ENCODE measurements around the gene CCDC12. TPM values are rescaled to one million over a fixed set of nuclear protein-coding genes. Genes with fewer than 3 reads are reported as not detected.

The CCDC12 gene
- total and polyA plus RNA-seq, 9 of the 15 experiments (the other 6 are each of a cell fraction or from before 2014, with no cell fraction given): 8.9 to 201 (median 86.9) TPM

DNA sequence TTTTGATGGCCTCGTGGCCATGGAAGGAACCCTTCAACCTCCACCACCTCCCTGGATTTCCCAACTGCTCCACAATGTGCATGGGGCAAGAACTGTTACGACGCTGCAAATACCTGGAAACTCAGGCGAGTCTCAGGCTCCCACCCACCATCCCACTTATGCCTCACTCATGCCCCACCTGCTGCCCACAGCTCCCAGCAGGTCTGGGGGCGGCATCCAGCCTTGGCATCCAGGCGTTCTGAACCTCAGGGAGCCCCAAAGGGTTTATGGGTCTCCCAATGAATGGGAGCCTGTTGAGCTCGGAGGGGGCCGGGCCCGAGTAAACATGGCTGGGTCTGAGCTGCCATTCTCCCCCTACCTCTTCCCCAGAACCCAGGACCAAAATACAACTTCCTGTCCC lies 101.0 kb downstream of the CCDC12 start (continued):
- TF ChIP-seq, protein P1, sequence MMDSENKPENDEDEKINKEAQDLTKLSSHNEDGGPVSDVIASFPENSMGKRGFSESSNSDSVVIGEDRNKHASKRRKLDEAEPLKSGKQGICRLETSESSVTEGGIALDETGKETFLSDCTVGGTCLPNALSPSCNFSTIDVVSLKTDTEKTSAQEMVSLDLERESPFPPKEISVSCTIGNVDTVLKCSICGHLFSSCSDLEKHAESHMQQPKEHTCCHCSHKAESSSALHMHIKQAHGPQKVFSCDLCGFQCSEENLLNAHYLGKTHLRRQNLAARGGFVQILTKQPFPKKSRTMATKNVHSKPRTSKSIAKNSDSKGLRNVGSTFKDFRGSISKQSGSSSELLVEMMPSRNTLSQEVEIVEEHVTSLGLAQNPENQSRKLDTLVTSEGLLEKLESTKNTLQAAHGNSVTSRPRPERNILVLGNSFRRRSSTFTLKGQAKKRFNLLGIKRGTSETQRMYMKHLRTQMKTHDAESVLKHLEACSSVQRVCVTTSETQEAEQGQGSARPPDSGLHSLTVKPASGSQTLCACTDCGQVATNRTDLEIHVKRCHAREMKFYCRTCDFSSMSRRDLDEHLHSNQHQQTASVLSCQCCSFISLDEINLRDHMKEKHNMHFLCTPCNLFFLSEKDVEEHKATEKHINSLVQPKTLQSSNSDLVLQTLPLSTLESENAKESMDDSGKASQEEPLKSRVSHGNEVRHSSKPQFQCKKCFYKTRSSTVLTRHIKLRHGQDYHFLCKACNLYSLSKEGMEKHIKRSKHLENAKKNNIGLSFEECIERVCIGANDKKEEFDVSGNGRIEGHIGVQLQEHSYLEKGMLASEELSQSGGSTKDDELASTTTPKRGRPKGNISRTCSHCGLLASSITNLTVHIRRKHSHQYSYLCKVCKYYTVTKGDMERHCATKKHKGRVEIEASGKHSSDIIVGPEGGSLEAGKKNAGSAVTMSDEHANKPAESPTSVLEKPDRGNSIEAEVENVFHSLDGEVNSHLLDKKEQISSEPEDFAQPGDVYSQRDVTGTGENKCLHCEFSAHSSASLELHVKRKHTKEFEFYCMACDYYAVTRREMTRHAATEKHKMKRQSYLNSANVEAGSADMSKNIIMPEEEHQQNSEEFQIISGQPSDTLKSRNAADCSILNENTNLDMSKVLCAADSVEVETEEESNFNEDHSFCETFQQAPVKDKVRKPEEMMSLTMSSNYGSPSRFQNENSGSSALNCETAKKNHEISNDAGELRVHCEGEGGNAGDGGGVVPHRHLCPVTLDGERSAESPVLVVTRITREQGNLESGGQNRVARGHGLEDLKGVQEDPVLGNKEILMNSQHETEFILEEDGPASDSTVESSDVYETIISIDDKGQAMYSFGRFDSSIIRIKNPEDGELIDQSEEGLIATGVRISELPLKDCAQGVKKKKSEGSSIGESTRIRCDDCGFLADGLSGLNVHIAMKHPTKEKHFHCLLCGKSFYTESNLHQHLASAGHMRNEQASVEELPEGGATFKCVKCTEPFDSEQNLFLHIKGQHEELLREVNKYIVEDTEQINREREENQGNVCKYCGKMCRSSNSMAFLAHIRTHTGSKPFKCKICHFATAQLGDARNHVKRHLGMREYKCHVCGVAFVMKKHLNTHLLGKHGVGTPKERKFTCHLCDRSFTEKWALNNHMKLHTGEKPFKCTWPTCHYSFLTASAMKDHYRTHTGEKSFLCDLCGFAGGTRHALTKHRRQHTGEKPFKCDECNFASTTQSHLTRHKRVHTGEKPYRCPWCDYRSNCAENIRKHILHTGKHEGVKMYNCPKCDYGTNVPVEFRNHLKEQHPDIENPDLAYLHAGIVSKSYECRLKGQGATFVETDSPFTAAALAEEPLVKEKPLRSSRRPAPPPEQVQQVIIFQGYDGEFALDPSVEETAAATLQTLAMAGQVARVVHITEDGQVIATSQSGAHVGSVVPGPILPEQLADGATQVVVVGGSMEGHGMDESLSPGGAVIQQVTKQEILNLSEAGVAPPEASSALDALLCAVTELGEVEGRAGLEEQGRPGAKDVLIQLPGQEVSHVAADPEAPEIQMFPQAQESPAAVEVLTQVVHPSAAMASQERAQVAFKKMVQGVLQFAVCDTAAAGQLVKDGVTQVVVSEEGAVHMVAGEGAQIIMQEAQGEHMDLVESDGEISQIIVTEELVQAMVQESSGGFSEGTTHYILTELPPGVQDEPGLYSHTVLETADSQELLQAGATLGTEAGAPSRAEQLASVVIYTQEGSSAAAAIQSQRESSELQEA (IDR thresholded peaks at IDR 0.05; ENCODE audit: low read depth): no peak
- TF ChIP-seq COPS2 (conservative IDR thresholded peaks at IDR 0.05) (no peak), NR2F6 (CRISPR knock-in tag; IDR thresholded peaks at IDR 0.05) (no peak), ZNF79 (CRISPR knock-in tag; IDR thresholded peaks at IDR 0.05; ENCODE audit: low read depth) (no peak), FOXA3 (CRISPR knock-in tag; conservative IDR thresholded peaks at IDR 0.05 in 1 of 2, IDR thresholded peaks at IDR 0.05 in 1 of 2) (no peak)
- TF ChIP-seq, protein P2, sequence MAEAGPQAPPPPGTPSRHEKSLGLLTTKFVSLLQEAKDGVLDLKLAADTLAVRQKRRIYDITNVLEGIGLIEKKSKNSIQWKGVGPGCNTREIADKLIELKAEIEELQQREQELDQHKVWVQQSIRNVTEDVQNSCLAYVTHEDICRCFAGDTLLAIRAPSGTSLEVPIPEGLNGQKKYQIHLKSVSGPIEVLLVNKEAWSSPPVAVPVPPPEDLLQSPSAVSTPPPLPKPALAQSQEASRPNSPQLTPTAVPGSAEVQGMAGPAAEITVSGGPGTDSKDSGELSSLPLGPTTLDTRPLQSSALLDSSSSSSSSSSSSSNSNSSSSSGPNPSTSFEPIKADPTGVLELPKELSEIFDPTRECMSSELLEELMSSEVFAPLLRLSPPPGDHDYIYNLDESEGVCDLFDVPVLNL (CRISPR knock-in tag; IDR thresholded peaks at IDR 0.05; ENCODE audit: low read depth): no peak
- TF ChIP-seq, protein P3, sequence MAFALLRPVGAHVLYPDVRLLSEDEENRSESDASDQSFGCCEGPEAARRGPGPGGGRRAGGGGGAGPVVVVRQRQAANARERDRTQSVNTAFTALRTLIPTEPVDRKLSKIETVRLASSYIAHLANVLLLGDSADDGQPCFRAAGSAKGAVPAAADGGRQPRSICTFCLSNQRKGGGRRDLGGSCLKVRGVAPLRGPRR (CRISPR knock-in tag; IDR thresholded peaks at IDR 0.05): no peak
- TF ChIP-seq, protein P4, sequence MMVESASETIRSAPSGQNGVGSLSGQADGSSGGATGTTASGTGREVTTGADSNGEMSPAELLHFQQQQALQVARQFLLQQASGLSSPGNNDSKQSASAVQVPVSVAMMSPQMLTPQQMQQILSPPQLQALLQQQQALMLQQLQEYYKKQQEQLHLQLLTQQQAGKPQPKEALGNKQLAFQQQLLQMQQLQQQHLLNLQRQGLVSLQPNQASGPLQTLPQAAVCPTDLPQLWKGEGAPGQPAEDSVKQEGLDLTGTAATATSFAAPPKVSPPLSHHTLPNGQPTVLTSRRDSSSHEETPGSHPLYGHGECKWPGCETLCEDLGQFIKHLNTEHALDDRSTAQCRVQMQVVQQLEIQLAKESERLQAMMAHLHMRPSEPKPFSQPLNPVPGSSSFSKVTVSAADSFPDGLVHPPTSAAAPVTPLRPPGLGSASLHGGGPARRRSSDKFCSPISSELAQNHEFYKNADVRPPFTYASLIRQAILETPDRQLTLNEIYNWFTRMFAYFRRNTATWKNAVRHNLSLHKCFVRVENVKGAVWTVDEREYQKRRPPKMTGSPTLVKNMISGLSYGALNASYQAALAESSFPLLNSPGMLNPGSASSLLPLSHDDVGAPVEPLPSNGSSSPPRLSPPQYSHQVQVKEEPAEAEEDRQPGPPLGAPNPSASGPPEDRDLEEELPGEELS (CRISPR knock-in tag; IDR thresholded peaks at IDR 0.05; ENCODE audit: borderline replicate concordance): no peak
